ENCODE results near the gene UGT2B17. TPM values are rescaled to one million over a fixed set of nuclear protein-coding genes. Genes with fewer than 3 reads are reported as not detected.
"Not testable (repeated sequence)": the region's sequence is repeated elsewhere in the genome, so short reads cannot be mapped to it uniquely, and the experiment has no call there.

The UGT2B17 gene
- not detected for total RNA-seq (ENCODE audit: unreplicated experiment)
- long read RNA-seq = 0 reads

DNA sequence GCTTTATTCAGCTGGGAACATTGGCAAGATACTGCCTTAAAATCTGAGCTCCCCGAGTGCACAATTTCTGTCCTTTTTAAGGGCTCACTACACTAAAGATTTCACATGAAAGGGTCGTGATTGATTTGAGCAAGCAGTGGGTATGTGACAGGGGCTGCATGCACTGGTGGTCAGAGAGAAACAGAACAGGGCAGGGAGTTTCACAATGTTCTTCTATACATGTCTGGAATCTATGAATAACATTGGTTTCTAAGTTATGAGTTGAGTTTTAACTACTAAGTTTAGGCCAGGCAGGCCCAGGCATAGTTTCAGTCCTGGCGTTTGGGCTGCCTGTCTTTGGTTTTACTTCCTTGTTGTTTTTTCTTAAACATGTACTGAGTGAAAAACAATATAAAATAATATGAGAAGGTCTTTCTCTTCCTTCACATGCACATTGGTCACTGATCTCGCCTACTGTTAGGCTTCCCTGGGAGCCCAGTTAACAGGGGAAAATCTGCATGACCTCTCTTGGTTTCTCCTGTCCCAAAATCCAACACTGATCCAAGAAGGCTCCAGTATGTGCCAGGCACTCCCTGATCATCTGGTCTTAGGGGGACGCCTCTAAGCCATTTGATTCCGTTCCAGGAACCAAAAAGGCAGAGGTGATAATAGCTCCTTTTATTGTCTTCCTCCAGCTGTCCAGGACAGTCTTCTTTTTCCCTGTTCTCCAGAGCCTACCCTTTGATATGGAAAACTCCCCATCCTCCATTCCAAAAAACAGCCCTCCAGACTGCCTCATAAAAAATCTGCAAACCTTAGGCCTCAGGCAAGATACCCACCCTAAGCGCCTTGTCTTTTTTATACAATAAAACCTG, at the start of gene UGT2B17:
UGT2B17 (minus strand) TSS at position 51 of the 854 bp plus-strand sequence. CDS start 7,838 bp downstream, outside the sequence.
- TF ChIP-seq, protein P1, sequence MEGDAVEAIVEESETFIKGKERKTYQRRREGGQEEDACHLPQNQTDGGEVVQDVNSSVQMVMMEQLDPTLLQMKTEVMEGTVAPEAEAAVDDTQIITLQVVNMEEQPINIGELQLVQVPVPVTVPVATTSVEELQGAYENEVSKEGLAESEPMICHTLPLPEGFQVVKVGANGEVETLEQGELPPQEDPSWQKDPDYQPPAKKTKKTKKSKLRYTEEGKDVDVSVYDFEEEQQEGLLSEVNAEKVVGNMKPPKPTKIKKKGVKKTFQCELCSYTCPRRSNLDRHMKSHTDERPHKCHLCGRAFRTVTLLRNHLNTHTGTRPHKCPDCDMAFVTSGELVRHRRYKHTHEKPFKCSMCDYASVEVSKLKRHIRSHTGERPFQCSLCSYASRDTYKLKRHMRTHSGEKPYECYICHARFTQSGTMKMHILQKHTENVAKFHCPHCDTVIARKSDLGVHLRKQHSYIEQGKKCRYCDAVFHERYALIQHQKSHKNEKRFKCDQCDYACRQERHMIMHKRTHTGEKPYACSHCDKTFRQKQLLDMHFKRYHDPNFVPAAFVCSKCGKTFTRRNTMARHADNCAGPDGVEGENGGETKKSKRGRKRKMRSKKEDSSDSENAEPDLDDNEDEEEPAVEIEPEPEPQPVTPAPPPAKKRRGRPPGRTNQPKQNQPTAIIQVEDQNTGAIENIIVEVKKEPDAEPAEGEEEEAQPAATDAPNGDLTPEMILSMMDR (IDR thresholded peaks at IDR 0.05; ENCODE audit: unreplicated experiment) = no peak
- peaks cover 8% of the 10 kb centered on the region for H3K36me3 Mint-ChIP-seq (ENCODE audit: low read depth, unreplicated experiment)
- H3K4me3 Mint-ChIP-seq (ENCODE audit: unreplicated experiment) = no peak within 1 kb of the TSS

DNA sequence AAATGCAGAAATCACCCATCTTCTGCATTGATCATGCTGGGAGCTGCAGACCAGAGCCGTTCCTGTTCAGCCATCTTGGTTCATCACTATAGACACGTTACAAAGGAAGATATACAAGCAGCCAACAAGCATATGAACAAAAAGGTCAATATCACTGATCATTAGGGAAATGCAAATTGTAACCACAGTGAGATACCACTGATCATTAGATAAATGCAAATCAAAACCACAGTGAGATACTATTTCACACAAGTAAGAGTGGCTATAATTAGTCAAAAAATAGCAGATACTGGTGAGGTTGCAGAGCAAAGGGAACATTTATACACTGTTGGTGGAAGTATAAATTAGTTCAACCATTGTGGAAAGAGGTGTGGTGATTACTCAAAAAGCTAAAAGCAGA, 46.6 kb upstream of the UGT2B17 start:
- H3K4me3 Mint-ChIP-seq (ENCODE audit: unreplicated experiment); H3K27ac Mint-ChIP-seq (ENCODE audit: unreplicated experiment); H3K4me1 Mint-ChIP-seq (ENCODE audit: unreplicated experiment); DNase-seq (ENCODE audit: low spot score); H3K9me3 Mint-ChIP-seq (ENCODE audit: unreplicated experiment); H3K27me3 Mint-ChIP-seq (ENCODE audit: unreplicated experiment); H3K36me3 Mint-ChIP-seq (ENCODE audit: low read depth, unreplicated experiment): not testable (repeated sequence)

More for the DNA sequence above, at the start of gene UGT2B17:
- no peak for DNase-seq (ENCODE audit: low spot score)
- Mint-ChIP-seq H3K27ac (ENCODE audit: unreplicated experiment) (no peak within 1 kb of the TSS), H3K27me3 (ENCODE audit: unreplicated experiment) (peaks cover 7% of the 10 kb centered on the region), H3K9me3 (ENCODE audit: unreplicated experiment) (no peaks in the 10 kb centered on the region), H3K4me1 (ENCODE audit: unreplicated experiment) (peaks cover 12% of the 10 kb centered on the region)

DNA sequence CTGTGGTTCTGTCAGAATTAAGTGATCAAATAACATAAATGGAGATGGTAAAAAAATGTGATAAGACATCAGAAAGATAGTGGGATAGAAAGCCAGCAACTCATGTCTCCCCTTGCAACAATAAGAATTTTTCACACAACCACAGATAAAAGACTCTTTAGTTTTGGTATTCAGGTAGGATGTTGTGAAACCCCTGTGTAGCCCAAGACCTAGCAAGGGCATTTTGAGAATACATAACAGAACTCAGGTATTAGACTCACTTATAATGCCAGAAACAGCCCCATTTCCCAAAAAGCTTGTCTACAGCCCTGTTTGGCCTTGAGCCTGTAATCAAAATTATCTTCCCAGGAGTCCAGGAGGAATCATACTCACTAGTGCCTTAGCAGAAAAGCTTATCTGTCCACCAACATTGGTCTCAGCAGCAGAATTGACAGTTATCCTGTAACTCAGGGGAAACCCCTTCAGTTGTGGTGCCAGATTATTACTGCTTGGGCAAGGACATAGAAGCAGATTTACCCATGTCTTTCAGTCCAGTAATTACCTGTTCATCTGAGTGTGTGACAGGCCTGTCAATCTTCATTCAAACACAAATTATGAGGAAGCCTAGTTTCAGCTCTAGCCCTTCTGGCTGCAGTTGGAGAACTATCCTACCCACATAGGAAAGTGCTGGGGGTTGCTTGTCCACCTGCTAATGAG, 41.0 kb upstream of the UGT2B17 start:
- Mint-ChIP-seq H3K4me3 (ENCODE audit: unreplicated experiment) (no peak overlapping the region), H3K36me3 (ENCODE audit: low read depth, unreplicated experiment) (no peaks in the 10 kb centered on the region), H3K27me3 (ENCODE audit: unreplicated experiment) (peaks cover 2% of the 10 kb centered on the region), H3K9me3 (ENCODE audit: unreplicated experiment) (no peaks in the 10 kb centered on the region), H3K4me1 (ENCODE audit: unreplicated experiment) (no peaks in the 10 kb centered on the region), H3K27ac (ENCODE audit: unreplicated experiment) (no peak overlapping the region)
- TF ChIP-seq, protein P1 (IDR thresholded peaks at IDR 0.05; ENCODE audit: unreplicated experiment) = no peak
- no peak for DNase-seq (ENCODE audit: low spot score)

GRCh38 chr4:68615699-68616422, 39.7 kb upstream of the UGT2B17 start:
- TF ChIP-seq, protein P1 (IDR thresholded peaks at IDR 0.05; ENCODE audit: unreplicated experiment) = no peak
- no peaks in the 10 kb centered on the region for H3K4me1 Mint-ChIP-seq (ENCODE audit: unreplicated experiment)
- H3K9me3 Mint-ChIP-seq (ENCODE audit: unreplicated experiment) = no peaks in the 10 kb centered on the region

GRCh38 chr4:68613752-68614151, 37.6 kb upstream of the UGT2B17 start:
- Mint-ChIP-seq H3K4me3 (ENCODE audit: unreplicated experiment) (no peak overlapping the region), H3K9me3 (ENCODE audit: unreplicated experiment) (no peaks in the 10 kb centered on the region), H3K27ac (ENCODE audit: unreplicated experiment) (no peak overlapping the region), H3K4me1 (ENCODE audit: unreplicated experiment) (no peaks in the 10 kb centered on the region), H3K36me3 (ENCODE audit: low read depth, unreplicated experiment) (no peaks in the 10 kb centered on the region), H3K27me3 (ENCODE audit: unreplicated experiment) (no peaks in the 10 kb centered on the region)
- TF ChIP-seq, protein P1 (IDR thresholded peaks at IDR 0.05; ENCODE audit: unreplicated experiment) = no peak
- no peak for DNase-seq (ENCODE audit: low spot score)

More at GRCh38 chr4:68615699-68616422, 39.7 kb upstream of the UGT2B17 start:
- no peak overlapping the region for H3K4me3 Mint-ChIP-seq (ENCODE audit: unreplicated experiment)
- peaks cover 1% of the 10 kb centered on the region for H3K27me3 Mint-ChIP-seq (ENCODE audit: unreplicated experiment)
- H3K27ac Mint-ChIP-seq (ENCODE audit: unreplicated experiment) = no peak overlapping the region
- DNase-seq (ENCODE audit: low spot score) = no peak
- H3K36me3 Mint-ChIP-seq (ENCODE audit: low read depth, unreplicated experiment) = no peaks in the 10 kb centered on the region

All from endothelial cell (in vitro differentiated cells).